K562 (cell line): ENCODE results near the gene KBTBD13. TPM values are rescaled to one million over a fixed set of nuclear protein-coding genes. Genes with fewer than 3 reads are reported as not detected.

Source experiments
- ATAC-seq: fragments of 200-7000 bp; cut with Tn5 transposase; 3 replicates; pipeline ENCODE4 v1.9.1; 2020; ENCODE audit warnings: moderate library complexity
- BruUV-seq: library from RNA; stranded (reverse); fragments of 400-500 nt; replicated peaks from 2 replicates; lab custom pipeline; 2021; lab: Mats Ljungman, UMichigan
- CTCF ChIA-PET: fragments of 300-600 bp; formaldehyde crosslinking; extraction: SDS; loops from one replicate; lab custom pipeline; 2021; ENCODE audit warnings: low intra/inter-chr PET ratio; lab: Yijun Ruan, JAX
- POLR2A ChIA-PET: fragments of 300-600, 350-650 bp; sonication (Branson Sonifier 250); formaldehyde crosslinking; extraction: SDS; loops from one replicate; lab custom pipeline; 2021; ENCODE audit warnings: antibody characterized with exemption, inconsistent platforms; lab: Yijun Ruan, JAX
- DNase-seq, 4 experiments: peaks; one replicate each; pipeline versions ENCODE4 v3.0.0 to v3.0.0-alpha.2; 2011 to 2018; ENCODE audit warnings: low spot score in 3 of 4, mixed read lengths in 3 of 4; ENCODE audit errors: extremely low read depth in 1 of 4
- FAIRE-seq: peaks from 2 replicates; lab custom pipeline; 2011; peaks lifted over from hg19 to GRCh38; lab: Jason Lieb, UNC
- H2AFZ ChIP-seq: 2 replicates; pipeline ENCODE4 v1.6.0; 2011; ENCODE audit warnings: low read depth, low read length, control low read depth, inconsistent platforms
- H3K27ac ChIP-seq: fragments of 200-600 bp; 3 replicates; pipeline ENCODE4 v1.8.0; 2011; ENCODE audit warnings: low read depth, mild to moderate bottlenecking, control low read depth, inconsistent platforms, low read length, moderate library complexity, mixed read lengths; ENCODE audit errors: extremely low read depth
- H3K27me3 ChIP-seq, 2 experiments: fragments of 300-600 bp in 1 of 2; 2 replicates in 1 of 2; 3 replicates in 1 of 2; pipeline versions ENCODE4 v1.6.0 to v1.8.0; 2011; ENCODE audit warnings: inconsistent platforms in 2 of 2, low read length in 2 of 2, mild to moderate bottlenecking in 1 of 2, mixed read lengths in 1 of 2, moderate library complexity in 1 of 2; ENCODE audit not compliant: control insufficient read depth in 2 of 2, insufficient read depth in 2 of 2
- H3K36me3 ChIP-seq: fragments of 300-600 bp; 3 replicates; pipeline ENCODE4 v1.8.0; 2011; ENCODE audit warnings: mild to moderate bottlenecking, low read length, inconsistent platforms; ENCODE audit not compliant: control insufficient read depth, insufficient read depth
- H3K4me1 ChIP-seq, 2 experiments: fragments of 200-600 bp in 1 of 2; replicated peaks in 1 of 2; 2 replicates in 1 of 2; 3 replicates in 1 of 2; pipeline versions ENCODE4 v1.5.1 to v1.8.0; 2011; ENCODE audit warnings: inconsistent platforms in 2 of 2, low read length in 2 of 2, mild to moderate bottlenecking in 1 of 2, mixed read lengths in 1 of 2, moderate library complexity in 1 of 2; ENCODE audit not compliant: control insufficient read depth in 2 of 2, insufficient read depth in 2 of 2
- H3K4me2 ChIP-seq: 2 replicates; pipeline ENCODE4 v1.6.1; 2011; ENCODE audit warnings: low read length, control low read depth, inconsistent platforms, mixed read lengths; ENCODE audit not compliant: insufficient read depth
- H3K4me3 ChIP-seq: fragments of 200-600 bp; sonication (generic), shearing (Covaris generic); 2 replicates; pipeline ENCODE4 v1.5.1; 2016; ENCODE audit warnings: control low read depth, inconsistent platforms
- H3K79me2 ChIP-seq: fragments of 200-600 bp; 3 replicates; pipeline ENCODE4 v1.8.0; 2011; ENCODE audit warnings: low read length, inconsistent platforms; ENCODE audit not compliant: control insufficient read depth, insufficient read depth
- H3K9ac ChIP-seq, 2 experiments: 2 replicates each; pipeline versions ENCODE4 v1.6.0 to v1.6.1; 2011; ENCODE audit warnings: low read depth in 2 of 2, low read length in 2 of 2, control low read depth in 1 of 2, inconsistent platforms in 1 of 2, mild to moderate bottlenecking in 1 of 2, mixed read lengths in 1 of 2; ENCODE audit not compliant: insufficient read depth in 1 of 2
- H3K9me1 ChIP-seq: one replicate; pipeline ENCODE4 v1.6.0; 2011; ENCODE audit warnings: inconsistent platforms, mild to moderate bottlenecking, low read length, moderate library complexity; ENCODE audit not compliant: control insufficient read depth, insufficient read depth
- H3K9me3 ChIP-seq: replicated peaks from 2 replicates; pipeline ENCODE4 v1.5.1; 2011; ENCODE audit warnings: low read depth, low read length, inconsistent platforms; ENCODE audit not compliant: control insufficient read depth, insufficient read depth
- H4K20me1 ChIP-seq: replicated peaks from 2 replicates; pipeline ENCODE4 v1.6.1; 2011; ENCODE audit warnings: low read length, inconsistent platforms, mixed read lengths; ENCODE audit not compliant: control insufficient read depth, insufficient read depth
- BRD9 ChIP-seq: fragments of 450-650 bp; IDR thresholded peaks from 2 replicates; pipeline ENCODE4 v1.6.1; 2018; ENCODE audit warnings: low read depth; ENCODE audit not compliant: partially characterized antibody
- BRF1 ChIP-seq: IDR thresholded peaks from 3 replicates; pipeline ENCODE4 v1.6.1; 2011; ENCODE audit warnings: borderline replicate concordance, mild to moderate bottlenecking; ENCODE audit not compliant: insufficient read length; ENCODE audit errors: extremely low read depth
- FOXP1 ChIP-seq: sonication (generic); formaldehyde crosslinking; IDR thresholded peaks from 2 replicates; pipeline ENCODE4 v1.8.0; 2022; ENCODE audit warnings: mild to moderate bottlenecking, missing genetic modification reagents
- HDAC8 ChIP-seq: fragments of 450-650 bp; IDR thresholded peaks from 2 replicates; pipeline ENCODE4 v1.6.1; 2016; ENCODE audit warnings: mild to moderate bottlenecking, missing genetic modification characterization, moderate library complexity, missing compliant biosample characterization
- HEY1 ChIP-seq: fragments of 250-450 bp; sonication (Bioruptor Pico); IDR thresholded peaks from 2 replicates; pipeline ENCODE4 v1.5.0; 2020; ENCODE audit warnings: mild to moderate bottlenecking, moderate library complexity, borderline replicate concordance
- NFATC3 ChIP-seq: fragments of 450-650 bp; IDR thresholded peaks from 2 replicates; pipeline ENCODE4 v1.6.1; 2017; ENCODE audit warnings: mild to moderate bottlenecking
- TAF1 ChIP-seq: IDR thresholded peaks from 2 replicates; pipeline ENCODE4 v1.6.1; 2011; ENCODE audit warnings: mild to moderate bottlenecking, low read length, moderate library complexity; ENCODE audit not compliant: insufficient read depth, control insufficient read depth, severe bottlenecking; ENCODE audit errors: extremely low read depth
- TAL1 ChIP-seq: fragments of 450-650 bp; IDR thresholded peaks from 2 replicates; pipeline ENCODE4 v1.6.1; 2016; ENCODE audit warnings: mild to moderate bottlenecking
- ZFP1 ChIP-seq: fragments of 450-650 bp; formaldehyde crosslinking; IDR thresholded peaks from 2 replicates; pipeline ENCODE4 v1.4.0; 2020; ENCODE audit warnings: mild to moderate bottlenecking, mixed read lengths
- ZNF431 ChIP-seq: sonication (generic); formaldehyde crosslinking; IDR thresholded peaks from 2 replicates; pipeline ENCODE4 v1.8.0; 2022; ENCODE audit warnings: mild to moderate bottlenecking, missing genetic modification reagents
- WGBS: fragments of 100-300 bp; shearing (Covaris generic); methylation state at CpG from one replicate; pipeline ENCODE4 v1.1.6; 2016; ENCODE audit warnings: low coverage, mixed read lengths; ENCODE audit not compliant: insufficient coverage; ENCODE audit errors: missing lambda C conversion rate; 5-methylcytosine and 5-hydroxymethylcytosine counted together
- in situ Hi-C: fragments of 300-500 bp; cut with MboI; formaldehyde crosslinking; loops from 4 replicates; pipeline ENCODE4 v1.15.0; 2018; ENCODE audit warnings: inconsistent platforms, mixed read lengths
- intact Hi-C: fragments of 100-400 bp; cut with micrococcal nuclease; formaldehyde crosslinking; loops from 2 replicates; pipeline ENCODE4 v1.14.2; 2022
- polyA plus RNA-seq, 8 experiments: library from polyadenylated mRNA; depleted of rRNA in 4 of 8; stranded (reverse) in 5 of 8; unstranded in 3 of 8; fragments of >200 nt; fragmentation: Nextera tagmentation in 2 of 8; fragmentation: Illumina TruSeq in 1 of 8; extraction: Ambion mirVana in 2 of 8; extraction: Trizol in 1 of 8; gene quantifications; 2 replicates each; pipeline versions ENCODE4 v1.2.1 to v1.2.3, GENCODE V29; 2011 to 2014; ENCODE audit warnings: inconsistent platforms in 1 of 8, missing spikeins in 1 of 8
- total RNA-seq, 7 experiments: library from RNA; depleted of rRNA in 6 of 7; stranded (reverse); fragments of >200 nt in 6 of 7; fragmentation: Illumina TruSeq in 2 of 7; extraction: Trizol in 2 of 7; gene quantifications; 2 replicates each; pipeline versions ENCODE4 v1.2.1 to v1.2.3, GENCODE V29; 2011 to 2021; ENCODE audit warnings: low replicate concordance in 1 of 7
- TF ChIP-seq, protein P1 (sequence below): fragments of 250-450 bp; sonication (Bioruptor Pico); IDR thresholded peaks from 2 replicates; pipeline ENCODE4 v1.8.0; 2021; ENCODE audit warnings: moderate library complexity, mild to moderate bottlenecking, inconsistent platforms
- TF ChIP-seq, protein P2 (sequence below): fragments of 450-650 bp; IDR thresholded peaks from one replicate; pipeline ENCODE4 v1.6.1; 2018; ENCODE audit warnings: mild to moderate bottlenecking, moderate library complexity; ENCODE audit not compliant: partially characterized antibody
- TF ChIP-seq, protein P3 (sequence below), 2 experiments: fragments of 150-350 bp in 1 of 2; IDR thresholded peaks; 2 replicates each; pipeline ENCODE4 v1.6.1; 2012 to 2016; ENCODE audit warnings: low read depth in 2 of 2, low read length in 2 of 2, mild to moderate bottlenecking in 1 of 2, moderate library complexity in 1 of 2

KBTBD13 gene
- total and polyA plus RNA-seq, 9 of the 15 experiments (the other 6 are each of a cell fraction or from before 2014, with no cell fraction given): 0.07 to 0.13 (median 0.10) TPM; not detected in 3

DNA sequence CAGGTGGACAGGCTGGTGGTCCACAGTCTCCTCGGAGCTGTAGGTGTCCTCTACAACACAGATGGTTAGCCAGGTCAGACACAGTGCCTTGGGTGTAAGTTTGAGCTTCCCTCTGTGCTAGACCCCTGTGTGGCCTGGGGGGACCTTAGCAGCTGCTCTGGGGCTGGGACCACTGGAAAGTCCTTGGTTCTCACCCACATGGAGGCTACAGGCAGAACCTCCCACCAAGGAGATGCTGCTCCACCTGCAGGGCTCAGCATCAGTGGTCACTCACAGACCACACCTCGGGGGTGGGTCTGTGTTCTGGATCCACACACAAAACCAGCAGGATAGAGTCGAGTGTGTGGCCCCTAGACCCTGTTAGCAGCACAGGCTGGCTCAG lies 17.2 kb upstream of the KBTBD13 start (continued):
- TF ChIP-seq TAF1 (no peak), HEY1 (CRISPR knock-in tag) (no peak), FOXP1 (CRISPR knock-in tag) (no peak), HDAC8 (tag) (no peak)
- TF ChIP-seq, all 486 proteins: peak for 0

DNA sequence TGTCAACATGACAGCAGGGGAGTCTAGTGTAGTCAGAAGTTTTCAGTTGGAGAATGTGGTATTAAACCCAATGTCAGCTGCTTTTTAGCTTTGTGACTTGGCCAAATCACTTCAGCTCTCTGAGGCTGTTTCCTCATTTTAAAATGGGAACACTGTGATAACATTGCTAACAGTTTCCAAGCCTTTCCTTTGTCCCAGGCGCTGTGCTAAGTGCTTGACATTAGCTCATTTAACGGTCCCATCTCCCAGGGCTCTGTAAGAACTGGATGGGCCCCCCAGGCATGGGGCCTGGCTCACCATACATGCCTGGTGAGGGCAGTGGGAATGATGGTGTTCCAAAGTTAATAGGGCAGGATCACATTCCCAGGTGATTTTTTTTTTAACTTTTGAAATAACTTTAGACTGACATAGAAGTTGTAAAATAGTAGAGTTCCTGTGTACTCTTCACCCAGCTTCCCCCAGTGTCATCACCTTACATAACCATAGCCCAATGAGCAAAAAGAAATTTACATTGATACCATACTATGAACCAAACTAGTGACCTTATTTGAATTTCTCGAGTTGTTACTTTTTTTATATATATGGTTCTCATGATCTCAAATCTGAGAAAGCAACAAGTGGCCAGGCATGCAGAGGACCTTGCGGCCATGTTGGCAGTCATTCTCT lies 16.5 kb upstream of the KBTBD13 start:
- in situ Hi-C loops (loop anchor here (10.0 kb wide), 2 partner anchors 235 to 325 kb away; partner anchors contain the start of gene RNU5A-1), intact Hi-C loops (no loop called here)
- DNase-seq (no peak), FAIRE-seq (no peak), ATAC-seq (no peak)
- Histone ChIP-seq H3K36me3 (no peaks in the 10 kb centered on the region), H3K4me2 (no peak overlapping the region), H2AFZ (no peak overlapping the region), H3K9ac (no peak overlapping the region), H3K27ac (no peak overlapping the region), H3K27me3 (peaks cover 19 to 48% of the 10 kb centered on the region in 2 experiments), H3K9me3 (no peaks in the 10 kb centered on the region), H4K20me1 (no peaks in the 10 kb centered on the region; the same call in 1 of the 2 replicates), H3K79me2 (no peaks in the 10 kb centered on the region), H3K4me1 (peaks cover 0 to 1% of the 10 kb centered on the region in 2 experiments; a peak in 1 of 5 replicates), H3K4me3 (no peak overlapping the region), H3K9me1 (no peaks in the 10 kb centered on the region)
- ChIA-PET POLR2A (interaction anchor here (0.9 to 1.1 kb wide), 3 partner anchors 9 to 245 kb away, joined by 3 to 4 read pairs (median 3); partner anchors contain the start of gene RNU5B-1), CTCF (no interaction called here)
- BruUV-seq: no TSS peak
- 3% methylated on average over 4 of the region's 4 CpGs for WGBS
- no peak for TF ChIP-seq BRD9
- TF ChIP-seq ZNF431 (CRISPR knock-in tag): no peak
- no peak for TF ChIP-seq NFATC3
- TF ChIP-seq, protein P1, sequence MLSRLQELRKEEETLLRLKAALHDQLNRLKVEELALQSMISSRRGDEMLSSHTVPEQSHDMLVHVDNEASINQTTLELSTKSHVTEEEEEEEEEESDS (CRISPR knock-in tag): no peak
- TF ChIP-seq ZFP1 (CRISPR knock-in tag): no peak
- TF ChIP-seq BRF1: no peak
- TF ChIP-seq, protein P2, sequence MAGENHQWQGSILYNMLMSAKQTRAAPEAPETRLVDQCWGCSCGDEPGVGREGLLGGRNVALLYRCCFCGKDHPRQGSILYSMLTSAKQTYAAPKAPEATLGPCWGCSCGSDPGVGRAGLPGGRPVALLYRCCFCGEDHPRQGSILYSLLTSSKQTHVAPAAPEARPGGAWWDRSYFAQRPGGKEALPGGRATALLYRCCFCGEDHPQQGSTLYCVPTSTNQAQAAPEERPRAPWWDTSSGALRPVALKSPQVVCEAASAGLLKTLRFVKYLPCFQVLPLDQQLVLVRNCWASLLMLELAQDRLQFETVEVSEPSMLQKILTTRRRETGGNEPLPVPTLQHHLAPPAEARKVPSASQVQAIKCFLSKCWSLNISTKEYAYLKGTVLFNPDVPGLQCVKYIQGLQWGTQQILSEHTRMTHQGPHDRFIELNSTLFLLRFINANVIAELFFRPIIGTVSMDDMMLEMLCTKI: no peak
- TF ChIP-seq TAL1: no peak
- TF ChIP-seq, protein P3, sequence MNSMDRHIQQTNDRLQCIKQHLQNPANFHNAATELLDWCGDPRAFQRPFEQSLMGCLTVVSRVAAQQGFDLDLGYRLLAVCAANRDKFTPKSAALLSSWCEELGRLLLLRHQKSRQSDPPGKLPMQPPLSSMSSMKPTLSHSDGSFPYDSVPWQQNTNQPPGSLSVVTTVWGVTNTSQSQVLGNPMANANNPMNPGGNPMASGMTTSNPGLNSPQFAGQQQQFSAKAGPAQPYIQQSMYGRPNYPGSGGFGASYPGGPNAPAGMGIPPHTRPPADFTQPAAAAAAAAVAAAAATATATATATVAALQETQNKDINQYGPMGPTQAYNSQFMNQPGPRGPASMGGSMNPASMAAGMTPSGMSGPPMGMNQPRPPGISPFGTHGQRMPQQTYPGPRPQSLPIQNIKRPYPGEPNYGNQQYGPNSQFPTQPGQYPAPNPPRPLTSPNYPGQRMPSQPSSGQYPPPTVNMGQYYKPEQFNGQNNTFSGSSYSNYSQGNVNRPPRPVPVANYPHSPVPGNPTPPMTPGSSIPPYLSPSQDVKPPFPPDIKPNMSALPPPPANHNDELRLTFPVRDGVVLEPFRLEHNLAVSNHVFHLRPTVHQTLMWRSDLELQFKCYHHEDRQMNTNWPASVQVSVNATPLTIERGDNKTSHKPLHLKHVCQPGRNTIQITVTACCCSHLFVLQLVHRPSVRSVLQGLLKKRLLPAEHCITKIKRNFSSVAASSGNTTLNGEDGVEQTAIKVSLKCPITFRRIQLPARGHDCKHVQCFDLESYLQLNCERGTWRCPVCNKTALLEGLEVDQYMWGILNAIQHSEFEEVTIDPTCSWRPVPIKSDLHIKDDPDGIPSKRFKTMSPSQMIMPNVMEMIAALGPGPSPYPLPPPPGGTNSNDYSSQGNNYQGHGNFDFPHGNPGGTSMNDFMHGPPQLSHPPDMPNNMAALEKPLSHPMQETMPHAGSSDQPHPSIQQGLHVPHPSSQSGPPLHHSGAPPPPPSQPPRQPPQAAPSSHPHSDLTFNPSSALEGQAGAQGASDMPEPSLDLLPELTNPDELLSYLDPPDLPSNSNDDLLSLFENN (IDR thresholded peaks at IDR 0.05; ENCODE audit: low read depth in 2 of 2, low read length in 2 of 2): no peak
